ENCODE results near the gene OR9G1. TPM values are rescaled to one million over a fixed set of nuclear protein-coding genes. Genes with fewer than 3 reads are reported as not detected.

The OR9G1 gene
- polyA plus RNA-seq, 1 of the 3 experiments (the other 2 are of a cell fraction), result not detected

DNA sequence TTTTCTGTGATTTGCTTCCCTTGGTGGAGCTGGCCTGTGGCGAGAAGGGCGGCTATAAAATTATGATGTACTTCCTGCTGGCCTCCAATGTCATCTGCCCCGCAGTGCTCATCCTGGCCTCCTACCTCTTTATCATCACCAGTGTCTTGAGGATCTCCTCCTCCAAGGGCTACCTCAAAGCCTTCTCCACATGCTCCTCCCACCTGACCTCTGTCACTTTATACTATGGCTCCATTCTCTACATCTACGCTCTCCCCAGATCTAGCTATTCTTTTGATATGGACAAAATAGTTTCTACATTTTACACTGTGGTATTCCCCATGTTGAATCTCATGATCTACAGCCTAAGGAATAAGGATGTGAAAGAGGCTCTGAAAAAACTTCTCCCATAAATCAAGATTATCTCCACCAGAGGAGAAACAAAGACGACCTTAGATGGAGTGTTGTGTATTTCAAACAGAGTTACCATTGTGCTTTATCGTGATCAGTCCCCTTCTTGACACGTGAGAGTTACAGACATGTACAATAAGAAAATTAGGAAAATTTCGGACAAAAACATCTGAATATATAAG is 2.1 kb downstream of the OR9G1 start:
- Histone ChIP-seq H3K9me3 (no peaks in the 10 kb centered on the region), H3K9me2 (no peaks in the 10 kb centered on the region), H3K4me1 (ENCODE audit: control insufficient read depth in 1 of 2, insufficient read depth in 2 of 2, low read depth in 1 of 2, low read length in 1 of 2) (no peaks in the 10 kb centered on the region), H3K79me2 (ENCODE audit: insufficient read depth) (no peaks in the 10 kb centered on the region), H3K36me3 (replicated peaks in 1 of 2; ENCODE audit: control insufficient read depth in 1 of 2, insufficient read depth in 2 of 2, low read length in 1 of 2) (no peaks in the 10 kb centered on the region), H4K20me1 (ENCODE audit: insufficient read depth) (no peaks in the 10 kb centered on the region), H3K4me2 (no peak overlapping the region), H3F3A (replicated peaks; ENCODE audit: insufficient read depth) (no peaks in the 10 kb centered on the region), H3K4me3 (ENCODE audit: low read depth in 2 of 2, low read length in 1 of 2) (no peak overlapping the region), H3K27ac (ENCODE audit: low read depth in 2 of 2, low read length in 1 of 2) (no peak overlapping the region), H3K27me3 (ENCODE audit: insufficient read depth) (no peaks in the 10 kb centered on the region), H2AFZ (ENCODE audit: low read depth) (no peak overlapping the region; the same call in 1 of the 2 replicates), H3K9ac (no peak overlapping the region)
- 4% methylated on average over 8 of the region's 8 CpGs for WGBS (ENCODE audit: low lambda C conversion rate)
- CTCF ChIA-PET, result no interaction called here
- POLR2A ChIA-PET, result no interaction called here
- DNase-seq, result no peak
- TF ChIP-seq MXI1 (IDR thresholded peaks at IDR 0.05; ENCODE audit: low read depth, low read length) (no peak), JUND (IDR thresholded peaks at IDR 0.05) (no peak), SMC3 (IDR thresholded peaks at IDR 0.05; ENCODE audit: low read depth, low read length) (no peak), RAD21 (IDR thresholded peaks at IDR 0.05; ENCODE audit: low read length) (no peak), CHD2 (IDR thresholded peaks at IDR 0.05; ENCODE audit: low read length, partially characterized antibody) (no peak), GATA2 (CRISPR knock-in tag; IDR thresholded peaks at IDR 0.05) (no peak), RXRA (IDR thresholded peaks at IDR 0.05; ENCODE audit: borderline replicate concordance, low read depth) (no peak), RFX5 (IDR thresholded peaks at IDR 0.05; ENCODE audit: low read length) (no peak), POLR2AphosphoS5 (IDR thresholded peaks at IDR 0.05; ENCODE audit: low read depth, low read length) (no peak), TEAD4 (IDR thresholded peaks at IDR 0.05; ENCODE audit: borderline replicate concordance, insufficient read depth) (no peak), GABPA (IDR thresholded peaks at IDR 0.05; ENCODE audit: low read depth) (no peak), RCOR1 (IDR thresholded peaks at IDR 0.05; ENCODE audit: low read length) (no peak)
- TF ChIP-seq, protein P1, sequence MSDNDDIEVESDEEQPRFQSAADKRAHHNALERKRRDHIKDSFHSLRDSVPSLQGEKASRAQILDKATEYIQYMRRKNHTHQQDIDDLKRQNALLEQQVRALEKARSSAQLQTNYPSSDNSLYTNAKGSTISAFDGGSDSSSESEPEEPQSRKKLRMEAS (IDR thresholded peaks at IDR 0.05; ENCODE audit: low read depth), result no peak
- TF ChIP-seq, protein P2, sequence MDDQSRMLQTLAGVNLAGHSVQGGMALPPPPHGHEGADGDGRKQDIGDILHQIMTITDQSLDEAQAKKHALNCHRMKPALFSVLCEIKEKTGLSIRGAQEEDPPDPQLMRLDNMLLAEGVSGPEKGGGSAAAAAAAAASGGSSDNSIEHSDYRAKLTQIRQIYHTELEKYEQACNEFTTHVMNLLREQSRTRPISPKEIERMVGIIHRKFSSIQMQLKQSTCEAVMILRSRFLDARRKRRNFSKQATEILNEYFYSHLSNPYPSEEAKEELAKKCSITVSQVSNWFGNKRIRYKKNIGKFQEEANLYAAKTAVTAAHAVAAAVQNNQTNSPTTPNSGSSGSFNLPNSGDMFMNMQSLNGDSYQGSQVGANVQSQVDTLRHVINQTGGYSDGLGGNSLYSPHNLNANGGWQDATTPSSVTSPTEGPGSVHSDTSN (IDR thresholded peaks at IDR 0.05), result no peak

DNA sequence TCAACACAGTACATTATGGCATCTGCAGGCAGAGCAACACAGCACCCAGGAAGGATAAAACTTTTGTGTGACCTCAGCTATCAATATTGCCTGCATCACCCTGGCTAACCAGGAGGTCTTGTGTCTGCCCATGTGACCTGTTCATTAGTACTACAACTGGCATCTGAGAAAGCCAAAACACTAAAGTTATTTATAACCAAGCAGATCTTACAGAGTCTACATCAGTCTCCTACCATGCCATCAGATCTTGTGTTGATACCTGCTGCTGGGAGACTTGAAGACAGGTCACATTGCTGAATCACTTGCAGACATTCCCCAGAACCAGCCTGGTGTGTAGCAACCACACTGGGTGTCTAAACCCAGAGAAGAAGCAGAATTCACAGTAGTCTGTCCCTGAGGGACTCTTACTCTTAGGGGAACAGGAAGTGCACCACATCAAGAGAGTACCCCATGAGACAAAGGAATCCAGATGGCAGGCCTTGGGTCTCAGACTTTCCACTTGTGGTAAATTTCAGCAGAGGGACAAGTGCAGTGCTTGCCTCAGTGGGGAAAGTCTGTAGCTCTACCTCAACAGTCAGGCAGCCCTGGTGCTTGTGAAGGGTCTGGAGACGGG is 7.0 kb downstream of the OR9G1 start:
- Histone ChIP-seq H3K79me2 (ENCODE audit: insufficient read depth) (no peaks in the 10 kb centered on the region), H3K27me3 (ENCODE audit: insufficient read depth) (no peaks in the 10 kb centered on the region), H3K9me3 (no peaks in the 10 kb centered on the region), H3F3A (replicated peaks; ENCODE audit: insufficient read depth) (no peaks in the 10 kb centered on the region), H3K4me1 (ENCODE audit: control insufficient read depth in 1 of 2, insufficient read depth in 2 of 2, low read depth in 1 of 2, low read length in 1 of 2) (no peaks in the 10 kb centered on the region), H4K20me1 (ENCODE audit: insufficient read depth) (no peaks in the 10 kb centered on the region), H3K27ac (ENCODE audit: low read depth in 2 of 2, low read length in 1 of 2) (no peak overlapping the region), H2AFZ (ENCODE audit: low read depth) (no peak overlapping the region), H3K36me3 (replicated peaks in 1 of 2; ENCODE audit: control insufficient read depth in 1 of 2, insufficient read depth in 2 of 2, low read length in 1 of 2) (no peaks in the 10 kb centered on the region), H3K9me2 (no peaks in the 10 kb centered on the region), H3K4me3 (ENCODE audit: low read depth in 2 of 2, low read length in 1 of 2) (no peak overlapping the region), H3K9ac (no peak overlapping the region), H3K4me2 (no peak overlapping the region)
- DNase-seq, result no peak
- POLR2A ChIA-PET, result no interaction called here
- 0% methylated on average over 1 of the region's 1 CpG for WGBS (ENCODE audit: low lambda C conversion rate)
- CTCF ChIA-PET, result no interaction called here
- TF ChIP-seq FOXJ3 (CRISPR knock-in tag; IDR thresholded peaks at IDR 0.05) (no peak), GATA2 (CRISPR knock-in tag; IDR thresholded peaks at IDR 0.05) (no peak), EP300 (IDR thresholded peaks at IDR 0.05; ENCODE audit: borderline replicate concordance in 1 of 2, low read depth in 1 of 2, low read length in 1 of 2) (no peak), ELF1 (IDR thresholded peaks at IDR 0.05) (no peak), SIN3A (IDR thresholded peaks at IDR 0.05; ENCODE audit: borderline replicate concordance, low read depth, low read length) (no peak), POLR2AphosphoS5 (IDR thresholded peaks at IDR 0.05; ENCODE audit: low read depth, low read length) (no peak)
- TF ChIP-seq, protein P3, sequence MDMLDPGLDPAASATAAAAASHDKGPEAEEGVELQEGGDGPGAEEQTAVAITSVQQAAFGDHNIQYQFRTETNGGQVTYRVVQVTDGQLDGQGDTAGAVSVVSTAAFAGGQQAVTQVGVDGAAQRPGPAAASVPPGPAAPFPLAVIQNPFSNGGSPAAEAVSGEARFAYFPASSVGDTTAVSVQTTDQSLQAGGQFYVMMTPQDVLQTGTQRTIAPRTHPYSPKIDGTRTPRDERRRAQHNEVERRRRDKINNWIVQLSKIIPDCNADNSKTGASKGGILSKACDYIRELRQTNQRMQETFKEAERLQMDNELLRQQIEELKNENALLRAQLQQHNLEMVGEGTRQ (IDR thresholded peaks at IDR 0.05; ENCODE audit: borderline replicate concordance, low read depth, low read length), result no peak
- TF ChIP-seq, protein P1 (IDR thresholded peaks at IDR 0.05; ENCODE audit: low read depth), result no peak
- TF ChIP-seq, protein P4, sequence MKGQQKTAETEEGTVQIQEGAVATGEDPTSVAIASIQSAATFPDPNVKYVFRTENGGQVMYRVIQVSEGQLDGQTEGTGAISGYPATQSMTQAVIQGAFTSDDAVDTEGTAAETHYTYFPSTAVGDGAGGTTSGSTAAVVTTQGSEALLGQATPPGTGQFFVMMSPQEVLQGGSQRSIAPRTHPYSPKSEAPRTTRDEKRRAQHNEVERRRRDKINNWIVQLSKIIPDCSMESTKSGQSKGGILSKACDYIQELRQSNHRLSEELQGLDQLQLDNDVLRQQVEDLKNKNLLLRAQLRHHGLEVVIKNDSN (IDR thresholded peaks at IDR 0.05; ENCODE audit: borderline replicate concordance, low read depth), result no peak
- TF ChIP-seq, protein P5, sequence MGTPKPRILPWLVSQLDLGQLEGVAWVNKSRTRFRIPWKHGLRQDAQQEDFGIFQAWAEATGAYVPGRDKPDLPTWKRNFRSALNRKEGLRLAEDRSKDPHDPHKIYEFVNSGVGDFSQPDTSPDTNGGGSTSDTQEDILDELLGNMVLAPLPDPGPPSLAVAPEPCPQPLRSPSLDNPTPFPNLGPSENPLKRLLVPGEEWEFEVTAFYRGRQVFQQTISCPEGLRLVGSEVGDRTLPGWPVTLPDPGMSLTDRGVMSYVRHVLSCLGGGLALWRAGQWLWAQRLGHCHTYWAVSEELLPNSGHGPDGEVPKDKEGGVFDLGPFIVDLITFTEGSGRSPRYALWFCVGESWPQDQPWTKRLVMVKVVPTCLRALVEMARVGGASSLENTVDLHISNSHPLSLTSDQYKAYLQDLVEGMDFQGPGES (IDR thresholded peaks at IDR 0.05; ENCODE audit: low read depth, low read length), result no peak
- TF ChIP-seq, protein P6, sequence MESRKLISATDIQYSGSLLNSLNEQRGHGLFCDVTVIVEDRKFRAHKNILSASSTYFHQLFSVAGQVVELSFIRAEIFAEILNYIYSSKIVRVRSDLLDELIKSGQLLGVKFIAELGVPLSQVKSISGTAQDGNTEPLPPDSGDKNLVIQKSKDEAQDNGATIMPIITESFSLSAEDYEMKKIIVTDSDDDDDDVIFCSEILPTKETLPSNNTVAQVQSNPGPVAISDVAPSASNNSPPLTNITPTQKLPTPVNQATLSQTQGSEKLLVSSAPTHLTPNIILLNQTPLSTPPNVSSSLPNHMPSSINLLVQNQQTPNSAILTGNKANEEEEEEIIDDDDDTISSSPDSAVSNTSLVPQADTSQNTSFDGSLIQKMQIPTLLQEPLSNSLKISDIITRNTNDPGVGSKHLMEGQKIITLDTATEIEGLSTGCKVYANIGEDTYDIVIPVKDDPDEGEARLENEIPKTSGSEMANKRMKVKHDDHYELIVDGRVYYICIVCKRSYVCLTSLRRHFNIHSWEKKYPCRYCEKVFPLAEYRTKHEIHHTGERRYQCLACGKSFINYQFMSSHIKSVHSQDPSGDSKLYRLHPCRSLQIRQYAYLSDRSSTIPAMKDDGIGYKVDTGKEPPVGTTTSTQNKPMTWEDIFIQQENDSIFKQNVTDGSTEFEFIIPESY (IDR thresholded peaks at IDR 0.05; ENCODE audit: borderline replicate concordance, low read depth), result no peak
